ENCODE data around the gene GALNT18. TPM values are rescaled to one million over a fixed set of nuclear protein-coding genes. Genes with fewer than 3 reads are reported as not detected.

GALNT18 gene
- total and polyA plus RNA-seq, 2 experiments from 2014 or later = 4.3 to 10.8 TPM

DNA sequence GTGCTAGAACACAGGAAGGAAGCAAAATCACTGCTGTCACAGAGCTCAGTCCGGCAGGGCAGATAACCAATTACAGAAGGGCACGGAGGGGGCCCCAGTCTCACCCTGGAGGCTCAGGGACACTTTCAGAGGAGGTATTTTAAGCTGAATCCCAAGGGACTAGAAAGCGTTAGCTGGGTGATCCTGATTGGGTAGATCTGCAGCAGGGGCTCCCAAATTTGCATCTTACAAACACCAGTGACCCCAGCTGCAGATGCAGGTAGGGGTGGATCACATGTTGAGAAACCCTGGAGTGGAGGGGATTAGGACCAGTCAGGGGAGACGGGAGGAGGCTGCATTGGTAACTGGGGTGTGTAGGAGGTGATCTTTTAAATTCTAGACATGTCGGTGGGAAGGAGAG is 360.2 kb downstream of the GALNT18 start (continued):
- TF ChIP-seq CREB1 (CRISPR knock-in tag; IDR thresholded peaks at IDR 0.05; ENCODE audit: low read depth) = no peak
- TF ChIP-seq STAT1 (IDR thresholded peaks at IDR 0.05; ENCODE audit: unreplicated experiment) = no peak
- TF ChIP-seq, protein P1, sequence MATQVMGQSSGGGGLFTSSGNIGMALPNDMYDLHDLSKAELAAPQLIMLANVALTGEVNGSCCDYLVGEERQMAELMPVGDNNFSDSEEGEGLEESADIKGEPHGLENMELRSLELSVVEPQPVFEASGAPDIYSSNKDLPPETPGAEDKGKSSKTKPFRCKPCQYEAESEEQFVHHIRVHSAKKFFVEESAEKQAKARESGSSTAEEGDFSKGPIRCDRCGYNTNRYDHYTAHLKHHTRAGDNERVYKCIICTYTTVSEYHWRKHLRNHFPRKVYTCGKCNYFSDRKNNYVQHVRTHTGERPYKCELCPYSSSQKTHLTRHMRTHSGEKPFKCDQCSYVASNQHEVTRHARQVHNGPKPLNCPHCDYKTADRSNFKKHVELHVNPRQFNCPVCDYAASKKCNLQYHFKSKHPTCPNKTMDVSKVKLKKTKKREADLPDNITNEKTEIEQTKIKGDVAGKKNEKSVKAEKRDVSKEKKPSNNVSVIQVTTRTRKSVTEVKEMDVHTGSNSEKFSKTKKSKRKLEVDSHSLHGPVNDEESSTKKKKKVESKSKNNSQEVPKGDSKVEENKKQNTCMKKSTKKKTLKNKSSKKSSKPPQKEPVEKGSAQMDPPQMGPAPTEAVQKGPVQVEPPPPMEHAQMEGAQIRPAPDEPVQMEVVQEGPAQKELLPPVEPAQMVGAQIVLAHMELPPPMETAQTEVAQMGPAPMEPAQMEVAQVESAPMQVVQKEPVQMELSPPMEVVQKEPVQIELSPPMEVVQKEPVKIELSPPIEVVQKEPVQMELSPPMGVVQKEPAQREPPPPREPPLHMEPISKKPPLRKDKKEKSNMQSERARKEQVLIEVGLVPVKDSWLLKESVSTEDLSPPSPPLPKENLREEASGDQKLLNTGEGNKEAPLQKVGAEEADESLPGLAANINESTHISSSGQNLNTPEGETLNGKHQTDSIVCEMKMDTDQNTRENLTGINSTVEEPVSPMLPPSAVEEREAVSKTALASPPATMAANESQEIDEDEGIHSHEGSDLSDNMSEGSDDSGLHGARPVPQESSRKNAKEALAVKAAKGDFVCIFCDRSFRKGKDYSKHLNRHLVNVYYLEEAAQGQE (IDR thresholded peaks at IDR 0.05; ENCODE audit: unreplicated experiment) = no peak

DNA sequence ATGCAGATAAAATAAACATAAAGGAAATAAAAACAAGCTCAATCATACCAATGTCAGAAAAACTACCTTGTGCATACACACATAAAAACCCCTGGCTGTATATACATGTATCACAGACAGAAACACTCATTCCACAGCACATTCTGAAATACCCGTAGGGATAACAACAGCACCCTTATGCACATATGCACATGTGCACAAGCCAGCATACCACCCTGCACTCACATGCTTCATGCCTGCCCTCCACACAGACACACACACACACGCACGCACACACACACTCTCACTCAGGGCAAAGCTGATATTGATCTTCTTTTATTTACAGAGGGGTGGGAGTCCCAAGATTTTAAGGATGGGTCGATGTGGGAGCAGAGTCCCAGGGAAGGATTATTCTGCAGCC is 360.9 kb downstream of the GALNT18 start:
- no peak for ATAC-seq
- Mint-ChIP-seq H3K27ac (no peak overlapping the region), H3K27me3 (ENCODE audit: insufficient read depth, low read depth, poor library complexity) (peaks cover 9% of the 10 kb centered on the region), H3K4me1 (peaks cover 16% of the 10 kb centered on the region), H3K36me3 (ENCODE audit: low read depth) (no peaks in the 10 kb centered on the region), H3K4me3 (no peak overlapping the region), H3K9me3 (no peaks in the 10 kb centered on the region)
- no peaks in the 10 kb centered on the region; the same call in 1 of the 2 replicates for H4K20me1 ChIP-seq (replicated peaks; ENCODE audit: insufficient read depth)
- no peak overlapping the region for H3K4me3 ChIP-seq
- H3K27me3 ChIP-seq (ENCODE audit: insufficient read depth) = no peaks in the 10 kb centered on the region
- DNase-seq (ENCODE audit: low spot score) = no peak
- no peaks in the 10 kb centered on the region for H3K36me3 ChIP-seq (ENCODE audit: insufficient read depth)
- H2AFZ ChIP-seq = no peak overlapping the region
- H3F3A ChIP-seq (replicated peaks; ENCODE audit: low read depth) = no peaks in the 10 kb centered on the region
- 0 out of 2 replicates have a peak, but pooled peaks cover 5% of the 10 kb centered on the region for H3K4me1 ChIP-seq (ENCODE audit: insufficient read depth)
- H3K9me2 ChIP-seq (ENCODE audit: insufficient read depth) = peaks cover 5% of the 10 kb centered on the region; the same call in 1 of the 2 replicates
- H3K79me2 ChIP-seq (replicated peaks; ENCODE audit: insufficient read depth) = no peaks in the 10 kb centered on the region
- H3K4me2 ChIP-seq = no peak overlapping the region
- no peak overlapping the region for H3K27ac ChIP-seq (ENCODE audit: low read depth)
- TF ChIP-seq ZNF331 (CRISPR knock-in tag; IDR thresholded peaks at IDR 0.05; ENCODE audit: low read depth) (no peak), STAT1 (IDR thresholded peaks at IDR 0.05; ENCODE audit: unreplicated experiment) (no peak), POLR2AphosphoS5 (IDR thresholded peaks at IDR 0.05; ENCODE audit: low read depth) (no peak), ZNF114 (CRISPR knock-in tag; IDR thresholded peaks at IDR 0.05) (no peak), EZH2phosphoT487 (IDR thresholded peaks at IDR 0.05; ENCODE audit: unreplicated experiment) (no peak), CREB1 (CRISPR knock-in tag; IDR thresholded peaks at IDR 0.05; ENCODE audit: low read depth) (no peak), EZH2 (IDR thresholded peaks at IDR 0.05; ENCODE audit: low read depth, unreplicated experiment) (no peak)
- TF ChIP-seq, protein P2, sequence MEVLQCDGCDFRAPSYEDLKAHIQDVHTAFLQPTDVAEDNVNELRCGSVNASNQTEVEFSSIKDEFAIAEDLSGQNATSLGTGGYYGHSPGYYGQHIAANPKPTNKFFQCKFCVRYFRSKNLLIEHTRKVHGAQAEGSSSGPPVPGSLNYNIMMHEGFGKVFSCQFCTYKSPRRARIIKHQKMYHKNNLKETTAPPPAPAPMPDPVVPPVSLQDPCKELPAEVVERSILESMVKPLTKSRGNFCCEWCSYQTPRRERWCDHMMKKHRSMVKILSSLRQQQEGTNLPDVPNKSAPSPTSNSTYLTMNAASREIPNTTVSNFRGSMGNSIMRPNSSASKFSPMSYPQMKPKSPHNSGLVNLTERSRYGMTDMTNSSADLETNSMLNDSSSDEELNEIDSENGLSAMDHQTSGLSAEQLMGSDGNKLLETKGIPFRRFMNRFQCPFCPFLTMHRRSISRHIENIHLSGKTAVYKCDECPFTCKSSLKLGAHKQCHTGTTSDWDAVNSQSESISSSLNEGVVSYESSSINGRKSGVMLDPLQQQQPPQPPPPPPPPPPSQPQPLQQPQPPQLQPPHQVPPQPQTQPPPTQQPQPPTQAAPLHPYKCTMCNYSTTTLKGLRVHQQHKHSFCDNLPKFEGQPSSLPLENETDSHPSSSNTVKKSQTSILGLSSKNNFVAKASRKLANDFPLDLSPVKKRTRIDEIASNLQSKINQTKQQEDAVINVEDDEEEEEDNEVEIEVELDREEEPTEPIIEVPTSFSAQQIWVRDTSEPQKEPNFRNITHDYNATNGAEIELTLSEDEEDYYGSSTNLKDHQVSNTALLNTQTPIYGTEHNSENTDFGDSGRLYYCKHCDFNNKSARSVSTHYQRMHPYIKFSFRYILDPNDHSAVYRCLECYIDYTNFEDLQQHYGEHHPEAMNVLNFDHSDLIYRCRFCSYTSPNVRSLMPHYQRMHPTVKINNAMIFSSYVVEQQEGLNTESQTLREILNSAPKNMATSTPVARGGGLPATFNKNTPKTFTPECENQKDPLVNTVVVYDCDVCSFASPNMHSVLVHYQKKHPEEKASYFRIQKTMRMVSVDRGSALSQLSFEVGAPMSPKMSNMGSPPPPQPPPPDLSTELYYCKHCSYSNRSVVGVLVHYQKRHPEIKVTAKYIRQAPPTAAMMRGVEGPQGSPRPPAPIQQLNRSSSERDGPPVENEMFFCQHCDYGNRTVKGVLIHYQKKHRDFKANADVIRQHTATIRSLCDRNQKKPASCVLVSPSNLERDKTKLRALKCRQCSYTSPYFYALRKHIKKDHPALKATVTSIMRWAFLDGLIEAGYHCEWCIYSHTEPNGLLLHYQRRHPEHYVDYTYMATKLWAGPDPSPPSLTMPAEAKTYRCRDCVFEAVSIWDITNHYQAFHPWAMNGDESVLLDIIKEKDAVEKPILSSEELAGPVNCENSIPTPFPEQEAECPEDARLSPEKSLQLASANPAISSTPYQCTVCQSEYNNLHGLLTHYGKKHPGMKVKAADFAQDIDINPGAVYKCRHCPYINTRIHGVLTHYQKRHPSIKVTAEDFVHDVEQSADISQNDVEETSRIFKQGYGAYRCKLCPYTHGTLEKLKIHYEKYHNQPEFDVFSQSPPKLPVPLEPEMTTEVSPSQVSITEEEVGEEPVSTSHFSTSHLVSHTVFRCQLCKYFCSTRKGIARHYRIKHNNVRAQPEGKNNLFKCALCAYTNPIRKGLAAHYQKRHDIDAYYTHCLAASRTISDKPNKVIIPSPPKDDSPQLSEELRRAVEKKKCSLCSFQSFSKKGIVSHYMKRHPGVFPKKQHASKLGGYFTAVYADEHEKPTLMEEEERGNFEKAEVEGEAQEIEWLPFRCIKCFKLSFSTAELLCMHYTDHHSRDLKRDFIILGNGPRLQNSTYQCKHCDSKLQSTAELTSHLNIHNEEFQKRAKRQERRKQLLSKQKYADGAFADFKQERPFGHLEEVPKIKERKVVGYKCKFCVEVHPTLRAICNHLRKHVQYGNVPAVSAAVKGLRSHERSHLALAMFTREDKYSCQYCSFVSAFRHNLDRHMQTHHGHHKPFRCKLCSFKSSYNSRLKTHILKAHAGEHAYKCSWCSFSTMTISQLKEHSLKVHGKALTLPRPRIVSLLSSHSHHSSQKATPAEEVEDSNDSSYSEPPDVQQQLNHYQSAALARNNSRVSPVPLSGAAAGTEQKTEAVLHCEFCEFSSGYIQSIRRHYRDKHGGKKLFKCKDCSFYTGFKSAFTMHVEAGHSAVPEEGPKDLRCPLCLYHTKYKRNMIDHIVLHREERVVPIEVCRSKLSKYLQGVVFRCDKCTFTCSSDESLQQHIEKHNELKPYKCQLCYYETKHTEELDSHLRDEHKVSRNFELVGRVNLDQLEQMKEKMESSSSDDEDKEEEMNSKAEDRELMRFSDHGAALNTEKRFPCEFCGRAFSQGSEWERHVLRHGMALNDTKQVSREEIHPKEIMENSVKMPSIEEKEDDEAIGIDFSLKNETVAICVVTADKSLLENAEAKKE (CRISPR knock-in tag; IDR thresholded peaks at IDR 0.05) = no peak
- TF ChIP-seq, protein P3, sequence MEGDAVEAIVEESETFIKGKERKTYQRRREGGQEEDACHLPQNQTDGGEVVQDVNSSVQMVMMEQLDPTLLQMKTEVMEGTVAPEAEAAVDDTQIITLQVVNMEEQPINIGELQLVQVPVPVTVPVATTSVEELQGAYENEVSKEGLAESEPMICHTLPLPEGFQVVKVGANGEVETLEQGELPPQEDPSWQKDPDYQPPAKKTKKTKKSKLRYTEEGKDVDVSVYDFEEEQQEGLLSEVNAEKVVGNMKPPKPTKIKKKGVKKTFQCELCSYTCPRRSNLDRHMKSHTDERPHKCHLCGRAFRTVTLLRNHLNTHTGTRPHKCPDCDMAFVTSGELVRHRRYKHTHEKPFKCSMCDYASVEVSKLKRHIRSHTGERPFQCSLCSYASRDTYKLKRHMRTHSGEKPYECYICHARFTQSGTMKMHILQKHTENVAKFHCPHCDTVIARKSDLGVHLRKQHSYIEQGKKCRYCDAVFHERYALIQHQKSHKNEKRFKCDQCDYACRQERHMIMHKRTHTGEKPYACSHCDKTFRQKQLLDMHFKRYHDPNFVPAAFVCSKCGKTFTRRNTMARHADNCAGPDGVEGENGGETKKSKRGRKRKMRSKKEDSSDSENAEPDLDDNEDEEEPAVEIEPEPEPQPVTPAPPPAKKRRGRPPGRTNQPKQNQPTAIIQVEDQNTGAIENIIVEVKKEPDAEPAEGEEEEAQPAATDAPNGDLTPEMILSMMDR (conservative IDR thresholded peaks at IDR 0.05; ENCODE audit: low read depth in 2 of 2) = no peak
- TF ChIP-seq, protein P4, sequence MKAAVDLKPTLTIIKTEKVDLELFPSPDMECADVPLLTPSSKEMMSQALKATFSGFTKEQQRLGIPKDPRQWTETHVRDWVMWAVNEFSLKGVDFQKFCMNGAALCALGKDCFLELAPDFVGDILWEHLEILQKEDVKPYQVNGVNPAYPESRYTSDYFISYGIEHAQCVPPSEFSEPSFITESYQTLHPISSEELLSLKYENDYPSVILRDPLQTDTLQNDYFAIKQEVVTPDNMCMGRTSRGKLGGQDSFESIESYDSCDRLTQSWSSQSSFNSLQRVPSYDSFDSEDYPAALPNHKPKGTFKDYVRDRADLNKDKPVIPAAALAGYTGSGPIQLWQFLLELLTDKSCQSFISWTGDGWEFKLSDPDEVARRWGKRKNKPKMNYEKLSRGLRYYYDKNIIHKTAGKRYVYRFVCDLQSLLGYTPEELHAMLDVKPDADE (IDR thresholded peaks at IDR 0.05) = no peak
